SK-MEL-5 (cell line): ENCODE data around the gene SMURF1. TPM values are rescaled to one million over a fixed set of nuclear protein-coding genes. Genes with fewer than 3 reads are reported as not detected.
A peak's percentile ranks its signal among the peaks of the same experiment; 100 is the strongest.
"Not testable (repeated sequence)": the region's sequence is repeated elsewhere in the genome, so short reads cannot be mapped to it uniquely, and the experiment has no call there.

ENCODE experiments used
- DNase-seq: peaks from one replicate; pipeline ENCODE4 v3.0.0-alpha.2; 2016; ENCODE audit warnings: low read depth, low spot score
- in situ Hi-C: cut with HindIII; loops from 2 replicates; pipeline ENCODE4 v1.10.0; 2016; ENCODE audit warnings: low sequenced_read_pairs, high pct_unique_total_duplicates, low pct_unique_long_range_greater_than_20kb
- total RNA-seq: library from RNA; depleted of rRNA; stranded (reverse); fragments of >200 nt; shearing (Covaris generic); gene quantifications from 2 replicates; pipeline ENCODE4 v1.2.3, GENCODE V29; 2014

The SMURF1 gene
- total RNA-seq, 1 experiment from 2014 or later, result 40.8 TPM

DNA sequence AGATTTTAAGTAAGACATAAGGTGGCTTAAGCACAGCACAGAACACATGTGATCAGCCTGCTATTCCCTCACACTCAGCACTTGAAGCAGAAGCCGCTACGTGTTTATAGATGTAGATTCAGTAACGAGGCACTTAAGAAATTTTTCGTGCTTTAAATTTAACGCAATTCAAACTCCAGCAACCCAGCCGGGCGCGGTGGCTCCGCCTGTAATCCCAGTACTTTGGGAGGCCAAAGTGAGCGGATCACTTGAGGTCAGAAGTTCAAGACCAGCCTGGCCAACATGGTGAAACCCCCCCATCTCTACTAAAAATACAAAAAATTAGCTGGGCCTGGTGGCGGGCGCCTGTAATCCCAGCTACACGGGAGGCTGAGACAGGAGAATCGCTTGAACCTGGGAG lies 97.6 kb downstream of the SMURF1 start:
- in situ Hi-C loops, DNase-seq: not testable (repeated sequence)

DNA sequence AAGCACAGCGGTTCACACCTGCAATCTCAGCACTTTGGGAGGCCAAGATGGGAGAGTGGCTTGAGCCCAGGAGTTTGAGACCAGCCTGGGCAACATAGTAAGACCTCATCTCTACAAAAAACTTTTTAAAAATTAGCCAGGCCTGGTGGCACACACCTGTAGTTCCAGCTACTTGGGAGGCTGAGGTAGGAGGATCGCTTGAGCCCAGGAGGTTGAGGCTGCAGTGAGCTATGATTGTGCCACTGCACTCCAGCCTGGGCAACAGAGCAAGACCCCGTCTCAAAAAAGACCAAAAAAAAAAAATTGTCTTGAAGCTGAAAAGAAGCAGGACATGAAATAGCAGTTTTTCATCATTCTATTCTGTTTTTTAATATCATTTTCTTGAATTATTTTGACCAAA lies 99.0 kb downstream of the SMURF1 start:
- in situ Hi-C loops, result not testable (repeated sequence)

DNA sequence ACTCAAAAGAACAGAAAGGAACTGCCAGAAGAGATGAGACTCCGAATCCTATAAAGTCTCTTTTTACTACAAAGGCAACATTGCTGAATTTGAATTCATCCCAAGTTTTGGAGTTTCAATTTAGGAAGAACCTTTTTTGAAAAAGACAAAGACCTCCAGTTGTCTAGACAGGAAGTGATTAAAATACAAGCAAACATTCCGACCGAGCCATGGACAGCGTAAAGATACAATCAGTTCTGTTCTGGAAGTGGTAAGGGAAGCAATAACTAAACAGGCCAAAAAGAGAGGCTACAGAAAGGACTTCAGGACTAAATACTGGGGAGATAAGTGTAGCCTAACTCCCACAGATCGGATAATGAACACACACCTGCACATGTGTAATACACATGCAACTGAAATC lies 101.0 kb downstream of the SMURF1 start:
- DNase-seq, result peak; percentile 80

More for the DNA sequence above, 99.0 kb downstream of the SMURF1 start:
- DNase-seq, result not testable (repeated sequence)

DNA sequence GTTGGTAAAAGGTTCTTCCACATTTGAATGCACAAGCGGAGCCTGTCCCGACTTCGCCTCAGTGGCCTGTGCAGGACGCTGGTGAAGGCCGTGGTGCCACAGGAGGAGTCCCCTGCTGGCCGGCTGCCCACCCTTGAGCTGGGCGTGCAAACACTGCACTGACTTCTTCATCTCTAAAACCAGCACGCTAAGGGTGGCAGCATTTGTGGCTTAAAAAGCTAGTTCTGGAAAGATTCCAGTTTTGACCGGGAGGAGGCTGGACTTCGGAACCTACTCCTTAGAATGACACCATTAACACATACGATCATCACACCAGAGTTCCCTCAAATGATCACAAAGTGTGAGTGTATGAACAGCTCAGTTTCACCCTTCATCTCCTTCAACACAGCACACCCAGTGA lies 102.4 kb downstream of the SMURF1 start:
- in situ Hi-C loops, result no loop called here
- DNase-seq, result no peak

More for the DNA sequence above, 101.0 kb downstream of the SMURF1 start:
- in situ Hi-C loops, result no loop called here

GRCh38 chr7:99040104-99040958 lies 103.6 kb downstream of the SMURF1 start:
- in situ Hi-C loops, result no loop called here
- peak; percentile 93 for DNase-seq

DNA sequence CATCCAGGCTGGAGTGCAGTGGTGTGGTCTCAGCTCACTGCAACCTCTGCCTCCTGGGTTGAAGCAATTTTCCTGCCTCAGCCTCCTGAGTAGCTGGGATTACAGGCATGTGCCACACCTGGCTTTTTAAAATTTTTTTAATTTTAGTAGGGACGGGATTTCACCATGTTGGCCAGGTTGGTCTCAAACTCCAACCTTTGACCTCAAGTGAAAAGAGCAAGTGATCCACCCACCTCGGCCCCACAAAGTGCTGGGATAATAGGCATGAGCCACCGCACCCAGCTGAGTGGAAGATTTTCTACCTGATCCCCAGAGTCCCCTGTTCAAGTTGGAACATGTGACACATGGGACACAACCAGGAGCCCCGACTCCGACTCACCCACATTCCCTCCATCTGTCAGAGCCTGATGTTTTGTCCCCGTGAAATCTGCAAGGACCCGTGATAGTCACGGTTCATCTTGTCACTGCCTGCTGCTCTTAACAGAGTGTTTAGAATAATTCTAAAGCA lies 104.5 kb downstream of the SMURF1 start:
- in situ Hi-C loops, result no loop called here
- no peak for DNase-seq

DNA sequence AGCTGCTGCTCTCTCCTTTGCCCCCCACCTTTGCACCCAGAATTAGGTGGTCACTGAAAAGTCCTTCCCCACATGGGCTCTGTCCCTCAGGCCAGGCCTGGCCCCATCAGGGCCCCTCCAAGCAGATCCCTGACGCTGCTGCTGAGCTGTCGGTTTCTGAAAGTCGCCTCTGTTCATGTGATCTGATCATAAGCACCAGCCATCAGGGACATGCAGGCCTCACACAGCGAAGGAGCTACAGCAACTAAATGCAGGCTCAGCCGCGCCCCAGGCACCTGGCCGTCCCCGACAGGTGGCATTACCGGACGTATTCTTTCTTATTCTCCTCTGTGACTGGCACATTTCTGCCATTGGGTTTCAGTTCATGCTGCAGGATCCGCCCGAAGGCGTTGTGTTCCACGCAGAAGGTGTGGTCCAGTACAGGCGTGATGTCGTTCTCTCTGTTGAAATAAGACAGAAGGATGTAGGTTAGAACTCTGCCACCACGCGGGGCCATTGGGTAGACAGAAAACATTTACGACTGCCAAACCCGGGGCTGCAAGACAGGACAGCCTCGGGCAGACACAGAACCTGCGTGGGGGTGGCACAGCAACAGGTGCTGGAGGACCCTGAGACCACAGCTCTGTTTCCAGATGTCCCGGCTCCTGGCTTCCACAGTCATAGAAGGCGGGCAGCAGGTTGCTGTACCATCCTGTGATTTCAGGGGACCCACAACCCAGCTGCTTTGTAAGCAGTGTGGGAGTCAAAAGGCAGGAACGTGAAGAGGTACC lies 105.6 kb downstream of the SMURF1 start:
- in situ Hi-C loops, result no loop called here
- no peak for DNase-seq

DNA sequence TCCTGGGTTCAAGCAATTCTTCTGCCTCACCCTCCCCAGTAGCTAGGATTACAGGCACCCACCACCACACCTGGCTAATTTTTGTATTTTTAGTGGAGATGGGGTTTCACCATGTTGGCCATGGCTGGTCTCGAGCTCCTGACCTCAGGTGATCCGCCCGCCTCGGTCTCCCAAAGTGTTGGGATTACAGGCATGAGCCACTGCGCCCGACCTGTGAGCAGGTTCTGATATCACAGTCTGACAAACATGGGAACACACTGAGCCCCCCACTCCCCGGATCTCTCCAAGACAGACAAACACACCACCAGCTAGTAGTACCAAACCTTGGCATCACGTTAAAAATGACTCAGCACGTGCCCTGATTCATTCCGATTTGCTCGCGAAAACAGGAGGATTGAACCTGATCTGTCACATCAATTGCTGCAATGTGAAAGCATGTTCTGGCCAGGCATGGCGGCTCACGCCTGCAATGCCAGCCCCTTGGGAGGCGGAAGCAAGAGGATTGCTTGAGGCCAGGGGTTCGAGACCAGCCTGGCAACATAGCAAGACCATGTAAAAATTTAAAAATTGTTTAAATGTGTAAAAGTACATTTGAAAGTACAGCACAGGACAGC lies 106.5 kb downstream of the SMURF1 start:
- in situ Hi-C loops, result no loop called here
- DNase-seq, result no peak

DNA sequence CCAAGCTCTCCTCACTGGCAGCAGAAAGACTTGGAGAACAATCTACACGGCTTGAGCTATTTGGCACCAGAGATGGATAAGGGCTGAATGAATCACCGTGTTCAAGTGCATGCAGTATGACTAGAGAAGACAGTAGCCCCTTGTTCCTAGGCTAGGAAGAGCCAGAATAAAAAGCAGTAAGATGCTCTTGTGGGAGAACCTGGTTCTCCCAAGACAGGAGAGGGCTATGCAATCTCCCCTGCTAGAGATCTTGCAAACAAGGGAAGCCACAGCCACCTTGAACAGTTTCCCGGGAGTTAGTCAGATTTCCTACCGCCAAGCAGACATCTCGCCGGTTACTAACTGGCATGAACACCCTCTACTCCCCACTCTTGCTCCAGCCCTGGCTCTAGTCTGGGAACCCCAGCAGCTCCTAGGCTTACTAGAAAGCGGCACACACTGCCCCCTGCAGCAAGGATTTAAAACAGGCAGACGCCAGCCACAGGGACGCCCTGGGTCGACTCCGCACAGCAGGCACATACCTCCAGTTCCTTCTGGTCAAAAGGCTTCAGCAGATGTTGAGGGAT lies 107.3 kb downstream of the SMURF1 start:
- in situ Hi-C loops, result no loop called here
- DNase-seq, result peak; percentile 94

DNA sequence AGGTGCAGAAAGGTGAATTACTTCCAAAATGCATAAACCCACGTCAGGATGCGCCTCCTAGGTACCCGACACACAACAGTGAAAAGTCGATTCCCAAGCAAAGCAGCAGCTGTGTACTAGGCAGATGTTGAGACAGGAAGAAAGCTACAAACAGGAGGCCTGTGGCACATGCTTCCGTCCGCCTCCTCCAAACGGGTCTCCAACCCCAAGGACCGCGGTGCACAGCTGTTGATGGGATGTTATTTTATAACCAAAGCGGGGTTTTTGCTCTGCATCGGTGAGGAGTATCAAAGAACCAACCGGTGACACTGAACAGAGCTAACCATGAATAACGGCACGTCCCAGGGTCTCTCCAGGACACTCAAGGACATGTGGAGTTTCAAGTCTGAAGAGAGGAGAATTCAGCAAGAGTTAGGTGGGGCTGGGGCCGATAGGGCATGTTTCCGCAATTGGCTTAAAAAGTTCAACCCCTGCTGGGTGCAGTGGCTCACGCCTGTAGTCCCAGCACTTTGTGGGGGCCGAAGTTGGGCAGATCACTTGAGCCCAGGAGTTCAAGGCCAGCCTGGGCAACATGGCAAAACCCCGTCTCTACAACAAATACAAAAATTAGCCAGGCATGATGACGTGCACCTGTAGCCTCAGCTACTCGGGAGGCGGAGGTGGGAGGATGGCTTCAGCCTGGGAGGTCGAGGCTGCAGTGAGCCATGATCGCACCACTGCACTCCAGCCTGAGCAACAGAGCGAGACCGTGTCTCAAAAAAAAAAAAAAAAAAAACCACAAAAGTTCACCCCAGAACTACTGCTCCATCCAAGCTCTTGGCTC lies 108.0 kb downstream of the SMURF1 start:
- no peak for DNase-seq
- in situ Hi-C loops, result no loop called here

GRCh38 chr7:99034932-99035722 lies 108.8 kb downstream of the SMURF1 start:
- in situ Hi-C loops, result no loop called here
- no peak for DNase-seq

- in situ Hi-C loops, result no loop called here
- no peak for DNase-seq
Measured at GRCh38 chr7:99033765-99034164, 110.1 kb downstream of the SMURF1 start.

GRCh38 chr7:99032928-99033327 lies 111.0 kb downstream of the SMURF1 start:
- DNase-seq, result no peak
- in situ Hi-C loops, result no loop called here

DNA sequence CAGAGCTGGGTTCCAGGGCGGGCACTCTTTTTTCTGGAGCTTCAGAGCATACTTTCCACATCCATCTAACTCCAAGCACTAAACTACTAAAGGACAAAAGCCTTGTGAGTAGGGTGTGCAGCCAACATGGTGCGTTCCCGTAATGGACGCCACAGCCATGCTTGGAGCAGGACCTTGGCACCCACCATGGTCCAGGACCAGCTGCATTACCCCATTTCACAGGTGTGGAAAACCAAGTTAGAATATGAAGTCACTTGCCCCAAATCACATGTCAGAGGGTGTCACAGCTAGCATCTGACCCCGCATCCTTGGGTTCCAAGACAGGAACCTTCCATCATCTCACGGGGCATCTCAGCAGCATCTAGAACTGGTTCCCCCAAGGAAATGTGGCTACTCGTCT lies 112.4 kb downstream of the SMURF1 start:
- no peak for DNase-seq
- in situ Hi-C loops, result no loop called here

DNA sequence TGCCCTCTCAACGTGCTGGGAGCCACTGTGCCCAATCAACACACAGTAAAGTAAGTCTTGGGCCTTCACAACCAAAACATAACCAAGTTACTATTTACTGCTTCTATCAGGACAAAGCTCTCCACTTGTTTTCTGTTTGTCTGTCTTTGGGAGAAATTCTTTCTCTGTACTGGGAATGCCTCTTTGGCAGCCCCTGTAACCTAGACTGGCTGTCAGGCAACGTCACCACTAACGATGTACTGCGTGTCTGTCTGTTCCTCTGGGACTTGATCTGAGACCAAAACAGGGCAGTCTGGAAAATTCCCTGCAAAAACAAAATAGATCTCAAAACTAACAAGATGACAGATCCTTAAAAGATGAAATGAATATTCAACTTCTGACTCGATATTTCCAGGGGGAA lies 113.0 kb downstream of the SMURF1 start:
- in situ Hi-C loops, result no loop called here
- no peak for DNase-seq

DNA sequence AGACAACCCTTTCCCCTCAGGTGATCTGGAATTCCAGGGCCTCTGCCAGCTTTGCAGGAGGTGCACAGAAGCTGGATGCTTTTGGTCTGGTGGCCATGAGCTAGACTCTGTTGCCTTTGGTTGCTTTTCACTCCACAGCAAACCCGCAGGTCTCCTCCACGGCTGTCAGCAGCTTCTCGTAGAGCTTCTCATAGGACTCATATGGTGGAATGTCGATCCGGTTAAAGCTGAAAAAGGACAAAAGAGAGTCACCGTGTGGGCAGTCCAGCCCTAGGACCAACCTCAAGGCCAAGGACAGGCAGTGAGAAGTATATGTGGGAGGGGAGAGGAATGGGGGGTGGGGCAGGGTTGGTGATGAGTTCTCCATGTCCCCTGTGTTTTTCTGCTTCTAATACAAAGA lies 113.5 kb downstream of the SMURF1 start:
- in situ Hi-C loops, result no loop called here
- no peak for DNase-seq
